Nephron (organoid): Measurements from ENCODE around the gene NPHP1.
A peak's percentile ranks its signal among the peaks of the same experiment; 100 is the strongest.
"Not testable (repeated sequence)": the region's sequence is repeated elsewhere in the genome, so short reads cannot be mapped to it uniquely, and the experiment has no call there.

Experiments used
- H3K27ac Mint-ChIP-seq, 3 experiments: 2 replicates each; pipeline ENCODE4 v1.8.0; 2020; ENCODE audit warnings: mixed read lengths in 3 of 3, mild to moderate bottlenecking in 2 of 3, moderate library complexity in 1 of 3
- H3K27me3 Mint-ChIP-seq: 2 replicates; pipeline ENCODE4 v1.8.0; 2021; ENCODE audit warnings: low read depth, mild to moderate bottlenecking, moderate library complexity, mixed read lengths
- H3K36me3 Mint-ChIP-seq: 2 replicates; pipeline ENCODE4 v1.8.0; 2020; ENCODE audit warnings: low read depth, mixed read lengths
- H3K4me1 Mint-ChIP-seq: 2 replicates; pipeline ENCODE4 v1.8.0; 2020; ENCODE audit warnings: mixed read lengths
- H3K4me3 Mint-ChIP-seq, 3 experiments: 2 replicates each; pipeline ENCODE4 v1.8.0; 2020; ENCODE audit warnings: mild to moderate bottlenecking in 3 of 3, mixed read lengths in 3 of 3, moderate library complexity in 2 of 3
- H3K9me3 Mint-ChIP-seq: 2 replicates; pipeline ENCODE4 v1.8.0; 2020; ENCODE audit warnings: mixed read lengths
- CTCF ChIP-seq, 3 experiments: fragments of 200-600 bp; sonication (generic); IDR thresholded peaks; one replicate each; pipeline ENCODE4 v1.5.0; 2021; ENCODE audit warnings: antibody characterized with exemption in 3 of 3; ENCODE audit not compliant: unreplicated experiment in 3 of 3

Gene NPHP1

DNA sequence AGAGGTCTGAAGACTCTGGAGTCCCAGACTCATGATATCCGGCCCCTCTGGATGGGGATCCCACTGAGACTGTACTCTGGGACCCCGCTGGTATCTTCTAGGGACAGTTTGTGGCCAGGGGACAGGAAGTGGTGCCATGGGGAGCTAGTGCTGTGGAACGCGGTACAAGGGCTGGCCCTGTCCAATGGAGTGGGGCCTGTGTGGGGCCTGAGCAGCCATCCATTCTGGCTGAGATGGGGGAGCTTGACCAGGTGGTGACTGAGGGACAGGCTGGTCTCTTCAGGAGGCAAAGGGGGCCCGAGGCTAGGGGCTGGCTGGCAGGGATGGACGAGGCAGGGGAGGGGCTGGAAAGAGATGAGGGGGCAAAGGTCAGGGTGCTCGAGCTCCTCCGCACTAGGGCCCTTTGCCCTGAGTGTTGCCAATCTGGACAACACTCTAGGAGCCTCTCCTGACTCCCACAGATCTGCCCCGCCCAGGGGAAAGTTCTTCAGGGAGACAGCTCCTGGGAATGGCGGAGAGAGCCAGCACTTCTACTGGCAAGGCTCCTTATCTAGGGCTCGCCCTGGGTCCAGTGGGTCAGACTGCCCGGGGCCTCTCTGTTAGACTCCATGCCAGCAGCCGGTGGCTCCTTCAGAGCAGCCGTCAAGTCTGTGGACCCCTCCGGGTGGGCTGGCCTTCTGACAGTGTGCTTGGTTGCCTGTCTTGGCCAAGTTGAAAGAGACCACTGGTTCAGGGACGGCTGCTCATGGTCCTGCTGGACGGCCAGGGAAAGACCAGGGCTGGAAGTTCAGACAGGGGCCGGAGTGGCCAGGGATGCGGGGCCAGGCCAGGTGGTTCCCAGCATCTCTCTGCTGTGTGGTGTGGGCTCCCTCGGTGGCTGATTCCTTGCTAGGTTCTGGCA is 101.5 kb downstream of the NPHP1 start:
- Mint-ChIP-seq H3K27me3 (peaks cover 28% of the 10 kb centered on the region), H3K9me3 (peaks cover 18% of the 10 kb centered on the region), H3K4me1 (peaks cover 28% of the 10 kb centered on the region), H3K27ac (peak overlapping the region in 1 of 3 experiments; percentile 90), H3K4me3 (no peak overlapping the region), H3K36me3 (peaks cover 3% of the 10 kb centered on the region)
- TF ChIP-seq CTCF (IDR thresholded peaks at IDR 0.05; ENCODE audit: unreplicated experiment in 3 of 3), result no peak

DNA sequence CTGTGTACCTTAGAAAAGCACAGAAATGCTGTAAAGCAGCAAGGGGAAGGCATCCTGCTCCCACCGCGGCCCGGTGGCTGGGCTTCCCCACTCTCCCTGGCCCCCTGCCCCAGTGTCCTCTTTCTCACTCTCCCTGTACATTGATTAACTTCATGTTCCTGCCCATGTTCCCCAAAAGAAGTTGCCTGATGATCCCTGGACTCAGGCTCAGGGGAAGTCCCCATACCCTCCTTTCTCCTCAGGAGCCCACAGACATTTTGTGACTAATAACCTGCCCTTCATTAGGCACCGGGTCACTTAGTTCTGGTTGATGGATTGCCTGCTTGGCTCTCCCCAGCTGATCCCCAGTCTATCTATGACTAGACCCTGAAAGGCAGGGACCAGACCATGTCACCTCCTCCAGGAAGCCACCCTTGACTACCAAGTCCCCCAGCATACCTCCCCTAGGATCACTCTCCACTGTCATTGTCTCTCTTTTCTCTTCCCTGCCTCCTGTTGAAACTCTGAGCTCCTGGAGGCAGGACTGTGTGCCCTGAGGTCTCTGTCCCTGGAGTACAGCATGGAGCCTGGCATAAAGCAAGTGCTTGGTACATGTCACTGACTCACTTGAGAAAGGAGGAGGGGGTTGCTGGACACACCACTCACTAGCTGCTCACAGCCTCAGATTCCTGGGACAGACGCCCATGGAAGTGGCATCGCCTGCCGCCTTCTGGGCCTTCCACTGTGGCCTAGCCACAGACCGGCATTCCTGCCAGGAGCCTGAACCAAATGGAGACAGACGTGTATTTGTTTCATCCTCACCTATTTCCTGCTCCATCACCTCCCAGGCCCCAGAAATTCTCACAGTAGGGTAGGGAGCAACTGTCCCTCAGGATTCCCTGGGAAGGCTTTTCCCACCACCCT is 102.7 kb downstream of the NPHP1 start:
- H3K4me3 Mint-ChIP-seq, result peak overlapping the region in 1 of 3 experiments; percentile 41
- peak overlapping the region; percentile 78 to 93 (median 90) for H3K27ac Mint-ChIP-seq
- H3K36me3 Mint-ChIP-seq, result peaks cover 3% of the 10 kb centered on the region
- no peak for TF ChIP-seq CTCF (IDR thresholded peaks at IDR 0.05; ENCODE audit: unreplicated experiment in 3 of 3)
- H3K27me3 Mint-ChIP-seq, result peaks cover 21% of the 10 kb centered on the region
- H3K4me1 Mint-ChIP-seq, result peaks cover 28% of the 10 kb centered on the region
- peaks cover 7% of the 10 kb centered on the region for H3K9me3 Mint-ChIP-seq

DNA sequence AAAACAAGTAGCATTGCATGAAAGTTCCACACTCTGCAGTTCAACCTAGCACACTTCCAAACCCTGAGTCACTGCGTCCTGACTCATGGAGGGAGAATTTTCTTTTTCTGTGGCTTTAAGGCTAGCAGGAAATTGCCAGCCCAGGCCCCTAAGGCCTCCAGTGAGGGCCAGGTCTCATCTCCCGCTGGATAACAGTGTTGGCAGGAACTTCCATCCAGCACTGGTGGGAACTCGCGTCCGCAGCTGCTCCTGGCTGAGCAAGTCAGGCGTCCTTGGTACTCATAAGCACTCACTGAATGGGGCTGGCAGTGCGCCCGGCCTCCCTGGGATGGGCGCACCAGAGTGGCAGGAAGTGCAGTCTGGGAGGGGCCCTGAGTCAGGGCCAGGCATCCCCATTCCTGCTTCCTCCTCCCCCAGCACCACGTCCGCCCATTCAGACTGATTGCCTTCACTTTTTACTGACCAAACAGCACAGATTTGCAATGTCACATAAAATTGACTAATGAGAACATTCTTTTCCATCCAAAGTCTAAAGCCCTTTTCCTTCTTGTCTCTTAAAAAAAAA is 103.5 kb downstream of the NPHP1 start:
- peaks cover 3% of the 10 kb centered on the region for H3K36me3 Mint-ChIP-seq
- peaks cover 23% of the 10 kb centered on the region for H3K27me3 Mint-ChIP-seq
- peaks cover 28% of the 10 kb centered on the region for H3K4me1 Mint-ChIP-seq
- TF ChIP-seq CTCF (IDR thresholded peaks at IDR 0.05; ENCODE audit: unreplicated experiment in 3 of 3), result no peak
- H3K4me3 Mint-ChIP-seq, result peak overlapping the region in 1 of 3 experiments; percentile 47
- peak overlapping the region; percentile 78 to 93 (median 90) for H3K27ac Mint-ChIP-seq
- H3K9me3 Mint-ChIP-seq, result peaks cover 3% of the 10 kb centered on the region

DNA sequence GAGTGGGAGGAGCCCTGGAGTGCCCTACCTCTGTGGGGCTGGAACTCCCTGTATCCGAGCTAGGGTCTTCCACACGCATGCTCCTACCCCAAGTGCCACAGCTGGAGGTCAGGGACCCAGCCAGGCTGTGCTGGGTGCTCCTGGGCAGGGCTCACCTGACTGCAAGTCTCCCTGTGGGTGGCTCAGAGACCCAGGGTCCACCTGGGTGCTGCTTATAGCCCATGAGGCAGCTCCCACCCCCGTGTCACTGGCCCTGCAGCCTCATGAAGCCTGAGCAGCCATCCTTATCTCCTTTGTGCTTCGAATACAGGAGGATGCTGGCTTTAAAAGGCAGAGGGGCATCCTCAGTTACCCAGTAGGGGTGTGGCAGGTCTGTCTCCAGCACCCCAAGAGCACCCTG is 103.9 kb downstream of the NPHP1 start:
- not testable (repeated sequence) for H3K36me3 Mint-ChIP-seq, H3K4me3 Mint-ChIP-seq, H3K9me3 Mint-ChIP-seq
- peak overlapping the region; percentile 78 to 93 (median 90) for H3K27ac Mint-ChIP-seq
- H3K4me1 Mint-ChIP-seq, result peaks cover 25% of the 10 kb centered on the region
- peaks cover 26% of the 10 kb centered on the region for H3K27me3 Mint-ChIP-seq

DNA sequence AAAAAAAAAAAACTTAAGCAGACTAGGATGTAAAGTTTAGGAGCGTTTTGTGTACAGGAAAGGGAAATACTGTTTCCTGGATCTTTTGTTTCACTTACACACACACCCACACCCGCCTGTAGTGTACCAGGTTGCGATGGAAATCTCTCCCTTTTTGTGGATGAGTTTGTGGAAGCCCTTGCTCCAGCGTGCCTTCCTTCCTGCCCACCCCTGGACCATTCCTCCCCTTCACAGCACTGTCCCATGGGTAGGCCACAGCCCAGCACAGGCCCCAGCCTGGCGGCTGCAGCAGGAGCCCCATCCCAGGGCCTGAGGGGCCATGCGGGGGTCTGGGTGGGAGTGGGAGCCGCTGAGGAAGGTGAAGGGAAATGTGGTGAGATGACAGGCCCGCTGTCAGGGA is 104.3 kb downstream of the NPHP1 start:
- peaks cover 3% of the 10 kb centered on the region for H3K36me3 Mint-ChIP-seq
- peaks cover 23% of the 10 kb centered on the region for H3K4me1 Mint-ChIP-seq
- TF ChIP-seq CTCF (IDR thresholded peaks at IDR 0.05; ENCODE audit: unreplicated experiment in 3 of 3), result no peak
- H3K27ac Mint-ChIP-seq, result peak overlapping the region in 1 of 3 experiments; percentile 30
- H3K4me3 Mint-ChIP-seq, result no peak overlapping the region
- H3K9me3 Mint-ChIP-seq, result peaks cover 3% of the 10 kb centered on the region
- peaks cover 26% of the 10 kb centered on the region for H3K27me3 Mint-ChIP-seq
